ENCODE data around the gene RUBCNL. TPM values are rescaled to one million over a fixed set of nuclear protein-coding genes. Genes with fewer than 3 reads are reported as not detected.

Gene RUBCNL
- total RNA-seq, 1 experiment from 2014 or later = 16.0 TPM

DNA sequence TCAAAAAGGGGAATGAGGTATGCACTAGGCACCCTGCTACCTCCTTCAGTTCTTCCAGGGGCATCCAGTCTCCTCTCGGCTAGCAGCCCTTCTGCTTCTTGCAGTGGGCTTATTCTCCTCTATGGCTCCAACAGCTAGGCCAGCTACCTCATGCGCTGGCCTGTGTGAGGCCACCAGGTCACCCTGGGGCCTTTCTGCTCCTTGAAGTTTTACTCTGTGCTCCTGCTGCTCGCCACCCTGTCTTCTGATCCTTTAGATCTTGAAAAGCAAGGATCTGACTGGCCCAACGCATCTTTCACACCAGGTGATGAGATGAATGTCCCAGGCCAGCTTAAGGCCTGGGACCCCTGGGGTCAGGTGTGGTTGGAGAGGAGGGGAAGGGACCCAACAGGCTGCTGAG is 66.2 kb downstream of the RUBCNL start:
- H3K27me3 Mint-ChIP-seq (ENCODE audit: insufficient read depth, unreplicated experiment) = no peaks in the 10 kb centered on the region
- H3K27ac Mint-ChIP-seq (ENCODE audit: unreplicated experiment) = no peak overlapping the region
- no TSS peak for BruUV-seq (replicated peaks)
- intact Hi-C loops (cut with micrococcal nuclease; ENCODE audit: unreplicated experiment) = loop anchor here (1.0 to 10.0 kb wide), 5 partner anchors 32 to 516 kb away; no protein-coding TSS in a partner anchor
- Histone ChIP-seq H3K36me3 (ENCODE audit: control insufficient read depth, insufficient read depth, low read length) (no peaks in the 10 kb centered on the region), H3K4me3 (ENCODE audit: low read depth, low read length) (no peak overlapping the region), H3K9me3 (no peaks in the 10 kb centered on the region), H3K4me1 (no peaks in the 10 kb centered on the region), H3K27me3 (replicated peaks; ENCODE audit: control insufficient read depth, insufficient read depth, low read length) (no peaks in the 10 kb centered on the region)
- ChIA-PET CTCF (interaction anchor here (1.0 to 1.5 kb wide), 6 partner anchors 32 to 513 kb away, joined by 3 to 5 read pairs (median 4); partner anchors contain the start of gene RUBCNL), POLR2A (no interaction called here)
- H3K4me1 Mint-ChIP-seq (ENCODE audit: low read depth, unreplicated experiment) = no peaks in the 10 kb centered on the region
- no peak overlapping the region for H3K4me3 Mint-ChIP-seq (ENCODE audit: unreplicated experiment)
- H3K36me3 Mint-ChIP-seq (ENCODE audit: insufficient read depth, unreplicated experiment) = no peaks in the 10 kb centered on the region
- H3K9me3 Mint-ChIP-seq (ENCODE audit: unreplicated experiment) = no peaks in the 10 kb centered on the region
- TF ChIP-seq, protein P1, sequence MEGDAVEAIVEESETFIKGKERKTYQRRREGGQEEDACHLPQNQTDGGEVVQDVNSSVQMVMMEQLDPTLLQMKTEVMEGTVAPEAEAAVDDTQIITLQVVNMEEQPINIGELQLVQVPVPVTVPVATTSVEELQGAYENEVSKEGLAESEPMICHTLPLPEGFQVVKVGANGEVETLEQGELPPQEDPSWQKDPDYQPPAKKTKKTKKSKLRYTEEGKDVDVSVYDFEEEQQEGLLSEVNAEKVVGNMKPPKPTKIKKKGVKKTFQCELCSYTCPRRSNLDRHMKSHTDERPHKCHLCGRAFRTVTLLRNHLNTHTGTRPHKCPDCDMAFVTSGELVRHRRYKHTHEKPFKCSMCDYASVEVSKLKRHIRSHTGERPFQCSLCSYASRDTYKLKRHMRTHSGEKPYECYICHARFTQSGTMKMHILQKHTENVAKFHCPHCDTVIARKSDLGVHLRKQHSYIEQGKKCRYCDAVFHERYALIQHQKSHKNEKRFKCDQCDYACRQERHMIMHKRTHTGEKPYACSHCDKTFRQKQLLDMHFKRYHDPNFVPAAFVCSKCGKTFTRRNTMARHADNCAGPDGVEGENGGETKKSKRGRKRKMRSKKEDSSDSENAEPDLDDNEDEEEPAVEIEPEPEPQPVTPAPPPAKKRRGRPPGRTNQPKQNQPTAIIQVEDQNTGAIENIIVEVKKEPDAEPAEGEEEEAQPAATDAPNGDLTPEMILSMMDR (IDR thresholded peaks at IDR 0.05; ENCODE audit: insufficient read depth in 1 of 2, low read depth in 1 of 2, low read length in 1 of 2, severe bottlenecking in 1 of 2, unreplicated experiment in 1 of 2) = no peak
- no peak for DNase-seq

GRCh38 chr13:46320406-46320805 is 66.6 kb downstream of the RUBCNL start:
- Mint-ChIP-seq H3K36me3 (ENCODE audit: insufficient read depth, unreplicated experiment) (no peaks in the 10 kb centered on the region), H3K9me3 (ENCODE audit: unreplicated experiment) (peaks cover 4% of the 10 kb centered on the region), H3K27ac (ENCODE audit: unreplicated experiment) (no peak overlapping the region), H3K4me1 (ENCODE audit: low read depth, unreplicated experiment) (peaks cover 3% of the 10 kb centered on the region), H3K4me3 (ENCODE audit: unreplicated experiment) (no peak overlapping the region), H3K27me3 (ENCODE audit: insufficient read depth, unreplicated experiment) (no peaks in the 10 kb centered on the region)
- no peaks in the 10 kb centered on the region for H3K27me3 ChIP-seq (replicated peaks; ENCODE audit: control insufficient read depth, insufficient read depth, low read length)
- TF ChIP-seq, protein P1 (IDR thresholded peaks at IDR 0.05; ENCODE audit: insufficient read depth in 1 of 2, low read depth in 1 of 2, low read length in 1 of 2, severe bottlenecking in 1 of 2, unreplicated experiment in 1 of 2) = no peak
- ChIA-PET POLR2A (no interaction called here), CTCF (interaction anchor here (1.2 kb wide), 1 partner anchor 67 kb away, joined by 4 read pairs; the partner anchor contains the start of gene RUBCNL)
- DNase-seq = no peak
- BruUV-seq (replicated peaks) = no TSS peak
- no peak overlapping the region for H3K4me3 ChIP-seq (ENCODE audit: low read depth, low read length)
- intact Hi-C loops (cut with micrococcal nuclease; ENCODE audit: unreplicated experiment) = loop anchor here (2.0 to 10.0 kb wide), 4 partner anchors 32 to 516 kb away; no protein-coding TSS in a partner anchor
- H3K9me3 ChIP-seq = no peaks in the 10 kb centered on the region
- no peaks in the 10 kb centered on the region for H3K4me1 ChIP-seq
- no peaks in the 10 kb centered on the region for H3K36me3 ChIP-seq (ENCODE audit: control insufficient read depth, insufficient read depth, low read length)

GRCh38 chr13:46318986-46319385 is 68.1 kb downstream of the RUBCNL start:
- CTCF ChIA-PET = no interaction called here

More at GRCh38 chr13:46318986-46319385, 68.1 kb downstream of the RUBCNL start:
- no peaks in the 10 kb centered on the region for H3K27me3 ChIP-seq (replicated peaks; ENCODE audit: control insufficient read depth, insufficient read depth, low read length)
- Mint-ChIP-seq H3K27ac (ENCODE audit: unreplicated experiment) (no peak overlapping the region), H3K9me3 (ENCODE audit: unreplicated experiment) (peaks cover 11% of the 10 kb centered on the region), H3K4me1 (ENCODE audit: low read depth, unreplicated experiment) (peaks cover 7% of the 10 kb centered on the region), H3K4me3 (ENCODE audit: unreplicated experiment) (no peak overlapping the region), H3K27me3 (ENCODE audit: insufficient read depth, unreplicated experiment) (no peaks in the 10 kb centered on the region), H3K36me3 (ENCODE audit: insufficient read depth, unreplicated experiment) (no peaks in the 10 kb centered on the region)
- intact Hi-C loops (cut with micrococcal nuclease; ENCODE audit: unreplicated experiment) = no loop called here
- no peak for DNase-seq
- POLR2A ChIA-PET = no interaction called here
- no peaks in the 10 kb centered on the region for H3K36me3 ChIP-seq (ENCODE audit: control insufficient read depth, insufficient read depth, low read length)
- no TSS peak for BruUV-seq (replicated peaks)
- no peaks in the 10 kb centered on the region for H3K9me3 ChIP-seq
- no peaks in the 10 kb centered on the region for H3K4me1 ChIP-seq
- H3K4me3 ChIP-seq (ENCODE audit: low read depth, low read length) = no peak overlapping the region
- TF ChIP-seq, protein P1 (IDR thresholded peaks at IDR 0.05; ENCODE audit: insufficient read depth in 1 of 2, low read depth in 1 of 2, low read length in 1 of 2, severe bottlenecking in 1 of 2, unreplicated experiment in 1 of 2) = no peak
